Muscle of arm (tissue), 12 donors: ENCODE measurements around the gene CELSR3. TPM values are rescaled to one million over a fixed set of nuclear protein-coding genes. Genes with fewer than 3 reads are reported as not detected.

Source experiments
- DNase-seq: peaks from one replicate; pipeline ENCODE4 v3.0.0-alpha.2; 2013
- polyA plus RNA-seq, 12 donors: library from polyadenylated mRNA; unstranded; fragments of 120-200 nt; gene quantifications; one replicate each; pipeline ENCODE4 v1.2.1, GENCODE V29; 2013; ENCODE audit not compliant: insufficient read length in 12 of 12

CELSR3 gene
- polyA plus RNA-seq, 12 donors, result 0.26 to 8.9 (median 0.54) TPM; not detected in 1

GRCh38 chr3:48599509-48600285 lies 63.0 kb downstream of the CELSR3 start:
- no peak for DNase-seq

- no peak for DNase-seq
Observed at GRCh38 chr3:48599077-48599501, 63.6 kb downstream of the CELSR3 start.

GRCh38 chr3:48598323-48599076 lies 64.2 kb downstream of the CELSR3 start:
- peak; percentile 29 for DNase-seq

DNA sequence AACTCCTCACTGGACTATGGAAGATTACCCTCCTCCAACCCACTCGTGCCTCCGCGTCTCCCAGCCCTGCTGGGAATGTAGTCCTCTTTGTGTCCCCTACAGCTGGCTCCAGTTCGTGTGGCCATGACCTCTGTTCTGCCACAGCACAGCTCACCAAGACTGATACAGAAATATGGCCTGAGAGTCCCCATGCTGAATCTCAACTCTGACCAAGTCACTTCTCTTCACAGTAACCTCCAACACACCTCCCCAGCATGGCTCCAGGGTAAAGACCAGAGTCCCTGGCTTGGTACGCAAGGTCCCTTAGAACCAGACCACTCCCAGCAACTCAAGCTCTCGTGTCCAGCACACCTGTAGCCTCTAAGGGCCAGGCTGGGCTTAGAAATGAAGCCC lies 65.3 kb downstream of the CELSR3 start:
- no peak for DNase-seq

GRCh38 chr3:48596676-48597407 lies 65.8 kb downstream of the CELSR3 start:
- DNase-seq, result no peak

- DNase-seq, result no peak
Observed at GRCh38 chr3:48596157-48596556, 66.5 kb downstream of the CELSR3 start.

DNA sequence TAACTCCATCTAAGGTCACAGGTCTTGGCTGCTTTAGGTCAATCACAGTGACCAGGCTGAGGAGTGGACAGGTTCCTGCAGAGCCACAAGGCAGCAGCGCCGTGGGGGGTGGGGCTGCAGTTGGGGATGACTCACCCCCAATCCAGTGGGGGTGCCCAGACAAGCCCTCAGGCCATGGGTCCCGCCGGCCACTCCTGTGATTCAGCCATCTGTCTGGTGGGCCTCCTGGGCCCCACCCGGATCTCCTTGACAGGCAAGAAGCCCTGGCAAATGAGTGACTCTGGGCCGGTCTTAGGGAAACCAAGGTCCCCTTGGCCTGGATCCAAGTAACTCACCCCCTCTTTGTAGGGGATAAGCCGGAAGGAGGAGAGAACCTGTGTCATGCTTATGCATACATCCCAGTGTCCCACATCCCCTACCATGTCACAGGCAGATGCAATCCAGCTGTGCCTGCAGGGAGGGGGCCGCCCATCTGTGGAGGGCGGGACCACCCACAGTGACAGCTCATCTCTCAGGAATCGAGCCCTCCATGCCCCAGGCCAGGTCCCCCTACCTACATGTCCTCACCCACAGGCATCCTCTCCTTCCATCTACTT lies 67.1 kb downstream of the CELSR3 start:
- no peak for DNase-seq

- no peak for DNase-seq
Observed at GRCh38 chr3:48595075-48595525, 67.6 kb downstream of the CELSR3 start, which contains the start of gene COL7A1. COL7A1 (minus strand) TSS chr3:48595329; CDS start chr3:48595159, 170 bp downstream.

DNA sequence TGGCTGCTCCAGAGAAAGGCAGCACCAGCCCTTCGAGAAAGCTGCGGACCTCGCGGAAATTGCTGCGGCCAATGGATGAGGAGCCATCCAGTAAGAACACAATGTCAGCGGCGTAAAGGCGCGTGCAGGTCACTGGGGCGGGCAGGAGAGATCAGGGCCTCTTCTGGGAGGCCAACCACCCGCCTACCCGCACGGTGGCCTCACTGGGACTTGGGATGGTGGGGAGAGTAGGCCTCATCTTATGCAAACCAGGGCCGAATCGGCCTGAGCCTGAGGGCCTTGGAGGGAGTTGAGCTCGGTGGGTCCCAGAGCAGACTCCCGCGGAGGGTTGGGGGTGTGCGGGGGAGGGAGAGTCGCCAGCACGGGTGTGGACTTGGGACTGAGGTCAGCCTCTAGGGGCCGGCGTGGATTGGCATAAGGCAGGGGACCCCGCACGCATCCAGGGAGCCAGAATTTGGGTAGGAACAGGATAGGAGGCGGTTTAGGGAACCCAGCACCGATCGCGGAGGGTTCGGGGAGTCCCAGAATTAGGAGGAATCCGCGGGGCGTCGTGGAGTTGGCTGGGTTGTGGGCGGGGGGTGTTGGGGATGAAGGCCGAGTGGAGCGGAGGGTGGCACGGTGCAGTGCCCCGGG lies 68.2 kb downstream of the CELSR3 start:
- no peak for DNase-seq

GRCh38 chr3:48593337-48593736 lies 69.3 kb downstream of the CELSR3 start:
- DNase-seq, result no peak

DNA sequence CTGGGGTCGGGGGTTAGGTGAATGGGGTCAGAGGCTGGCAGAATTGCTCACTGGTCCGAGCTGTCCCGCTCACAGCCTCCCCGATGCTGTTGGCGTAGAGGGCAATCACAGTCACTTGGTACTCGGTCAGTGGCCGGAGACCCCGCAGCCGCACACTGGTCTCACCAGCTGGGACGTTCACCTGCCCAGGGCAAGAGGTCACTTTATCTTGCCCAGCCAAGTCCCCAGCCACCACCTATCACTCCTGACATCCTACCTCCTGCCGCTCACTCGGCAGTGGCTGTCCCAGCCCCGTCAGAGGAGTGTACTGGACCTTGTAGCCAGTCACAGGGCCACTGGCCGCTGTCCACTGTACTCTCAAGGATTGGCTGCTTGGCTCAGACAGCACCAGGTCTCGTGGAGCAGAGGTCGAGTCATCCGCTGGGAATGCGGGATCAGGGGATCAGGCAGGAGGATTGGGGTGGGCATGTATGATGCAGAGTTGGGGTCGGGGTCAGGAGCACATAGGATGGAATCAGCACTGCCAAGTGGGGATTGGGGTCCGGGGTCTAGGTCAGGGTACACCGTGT lies 70.1 kb downstream of the CELSR3 start:
- no peak for DNase-seq

GRCh38 chr3:48591886-48592518 lies 70.7 kb downstream of the CELSR3 start:
- no peak for DNase-seq

DNA sequence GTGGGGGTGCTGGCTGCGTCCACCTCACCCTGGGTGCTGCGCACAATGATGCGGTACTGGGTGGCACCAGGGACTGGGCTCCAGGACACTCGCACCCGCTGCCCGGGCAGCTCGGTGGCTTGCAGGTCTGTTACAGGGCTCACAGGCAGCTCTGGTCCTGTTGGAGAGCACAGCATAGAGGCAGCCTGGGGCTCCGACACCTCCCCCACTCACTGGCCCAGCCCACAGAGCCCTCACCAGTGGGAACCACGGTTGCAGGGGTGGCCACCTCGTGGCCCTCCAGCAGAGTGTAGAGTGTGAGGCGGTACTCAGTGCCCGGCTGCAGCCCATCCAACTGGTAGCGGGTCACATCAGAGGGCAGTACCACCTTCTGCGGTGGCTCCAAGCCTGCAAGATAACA lies 71.2 kb downstream of the CELSR3 start:
- DNase-seq, result no peak

GRCh38 chr3:48588230-48588629 lies 74.5 kb downstream of the CELSR3 start:
- DNase-seq, result no peak

- DNase-seq, result no peak
Observed at GRCh38 chr3:48587686-48588085, 75.0 kb downstream of the CELSR3 start.

Other genes starting within 250 kb of the CELSR3 start
- gene PLXNB1, start 232.8 kb downstream of the CELSR3 start, polyA plus RNA-seq, result 10 to 100 TPM in 11 of 12 donors, not detected in 1; 14.8 to 58.1 (median 21.6) TPM
- gene CCDC51, start 222.8 kb downstream of the CELSR3 start, polyA plus RNA-seq, result 10 to 100 TPM in 9 of 12 donors, 1 to 10 TPM in 2, not detected in 1; 8.9 to 22.3 (median 11.0) TPM
- 100 to 1,000 TPM in 11 of 12 donors, not detected in 1; 164 to 331 (median 188) TPM for gene TMA7, start 222.6 kb downstream of the CELSR3 start, polyA plus RNA-seq
- 10 to 100 TPM in 1 of 12 donors, 1 to 10 TPM in 10, not detected in 1; 7.4 to 13.6 (median 8.7) TPM for gene ATRIP, start 216.1 kb downstream of the CELSR3 start, polyA plus RNA-seq
- gene SHISA5, start 158.7 kb downstream of the CELSR3 start, polyA plus RNA-seq, result 100 to 1,000 TPM in 1 of 12 donors, 10 to 100 TPM in 10, not detected in 1; 51.7 to 115 (median 67.4) TPM
- gene PFKFB4, start 106.1 kb downstream of the CELSR3 start, polyA plus RNA-seq, result 1 to 10 TPM in 10 of 12 donors, not detected in 2; 3.1 to 7.4 (median 5.6) TPM
- 1 to 10 TPM in 1 of 12 donors, under 1 TPM in 3, not detected in 8; 0.25 to 6.5 (median 0.68) TPM for gene UCN2, start 99.1 kb downstream of the CELSR3 start, polyA plus RNA-seq
- 100 to 1,000 TPM in 1 of 12 donors, 10 to 100 TPM in 4, 1 to 10 TPM in 6, not detected in 1; 4.3 to 163 (median 7.9) TPM for gene COL7A1, start 67.6 kb downstream of the CELSR3 start, polyA plus RNA-seq
- gene UQCRC1, start 53.2 kb downstream of the CELSR3 start, polyA plus RNA-seq, result 100 to 1,000 TPM in 11 of 12 donors, not detected in 1; 121 to 187 (median 168) TPM
- under 1 TPM in 1 of 12 donors, not detected in 11; 0.51 TPM for gene TMEM89, start 41.1 kb downstream of the CELSR3 start, polyA plus RNA-seq
- gene SLC26A6, start 27.4 kb downstream of the CELSR3 start, polyA plus RNA-seq, result 10 to 100 TPM in 4 of 12 donors, 1 to 10 TPM in 7, not detected in 1; 6.9 to 46.2 (median 8.5) TPM
- 10 to 100 TPM in 2 of 12 donors, 1 to 10 TPM in 9, not detected in 1; 5.2 to 17.8 (median 7.7) TPM for gene NCKIPSD, start 23.0 kb upstream of the CELSR3 start, polyA plus RNA-seq
- 100 to 1,000 TPM in 3 of 12 donors, 10 to 100 TPM in 8, not detected in 1; 64.8 to 144 (median 77.8) TPM for gene IP6K2, start 54.3 kb upstream of the CELSR3 start, polyA plus RNA-seq
- 100 to 1,000 TPM in 1 of 12 donors, 10 to 100 TPM in 11; 36.0 to 214 (median 44.3) TPM for gene PRKAR2A, start 185.0 kb upstream of the CELSR3 start, polyA plus RNA-seq
- 10 to 100 TPM in 11 of 12 donors, not detected in 1; 11.3 to 20.8 (median 17.2) TPM for gene SLC25A20, start 236.0 kb upstream of the CELSR3 start, polyA plus RNA-seq